ENCODE results near the gene PEBP1.
"Not testable (repeated sequence)": the region's sequence is repeated elsewhere in the genome, so short reads cannot be mapped to it uniquely, and the experiment has no call there.

Gene PEBP1

DNA sequence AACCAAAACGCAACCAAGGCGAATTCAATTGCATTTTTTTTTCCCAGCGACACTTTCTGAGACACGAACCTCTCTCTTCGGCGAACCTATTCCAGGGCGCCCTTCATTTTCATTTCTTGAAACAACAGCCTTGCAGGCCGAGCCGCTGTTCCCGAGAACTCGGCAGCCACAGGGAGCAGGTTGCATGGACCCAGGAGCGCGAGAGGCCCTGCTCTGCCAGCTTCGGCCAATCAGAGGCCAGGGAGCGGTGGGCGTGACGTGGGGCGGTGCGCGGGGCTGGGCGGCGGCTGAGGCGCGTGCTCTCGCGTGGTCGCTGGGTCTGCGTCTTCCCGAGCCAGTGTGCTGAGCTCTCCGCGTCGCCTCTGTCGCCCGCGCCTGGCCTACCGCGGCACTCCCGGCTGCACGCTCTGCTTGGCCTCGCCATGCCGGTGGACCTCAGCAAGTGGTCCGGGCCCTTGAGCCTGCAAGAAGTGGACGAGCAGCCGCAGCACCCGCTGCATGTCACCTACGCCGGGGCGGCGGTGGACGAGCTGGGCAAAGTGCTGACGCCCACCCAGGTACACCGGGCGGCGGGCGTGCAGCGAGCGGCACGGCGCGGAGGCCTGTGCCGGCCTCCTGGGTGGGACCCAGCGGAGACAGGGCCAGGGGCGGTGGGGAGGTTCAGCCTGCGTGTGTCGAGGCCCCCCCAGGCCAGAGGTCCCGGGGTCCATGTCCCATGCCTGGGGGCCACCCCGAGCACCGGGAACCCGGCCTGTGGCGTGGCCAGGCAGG is at the start of gene PEBP1:
PEBP1 (plus strand) TSS at position 337 of the 771 bp plus-strand sequence; CDS start at position 423, 86 bp downstream.
- peak; percentile 87 to 94 (median 90) for DNase-seq (ENCODE audit: low read depth in 3 of 3)

DNA sequence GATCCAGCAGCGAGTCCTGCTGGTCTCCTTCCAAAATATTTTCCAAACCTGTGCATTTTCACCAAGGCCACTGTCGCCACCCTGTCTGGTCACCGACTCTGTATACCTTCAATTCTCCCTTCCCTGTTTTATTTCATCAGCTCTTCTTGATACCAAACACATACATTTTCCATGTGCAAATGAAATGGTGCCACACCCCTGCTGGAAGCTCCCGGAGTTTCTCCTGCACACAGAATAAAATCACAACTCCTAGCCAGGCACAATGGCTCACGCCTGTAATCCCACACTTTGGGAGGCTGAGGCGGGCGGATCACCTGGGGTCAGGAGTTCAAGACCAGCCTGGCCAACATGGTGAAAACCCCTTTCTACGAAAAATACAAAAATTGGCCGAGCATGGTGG is 46.1 kb upstream of the PEBP1 start:
- DNase-seq (ENCODE audit: low read depth in 3 of 3) = no peak

DNA sequence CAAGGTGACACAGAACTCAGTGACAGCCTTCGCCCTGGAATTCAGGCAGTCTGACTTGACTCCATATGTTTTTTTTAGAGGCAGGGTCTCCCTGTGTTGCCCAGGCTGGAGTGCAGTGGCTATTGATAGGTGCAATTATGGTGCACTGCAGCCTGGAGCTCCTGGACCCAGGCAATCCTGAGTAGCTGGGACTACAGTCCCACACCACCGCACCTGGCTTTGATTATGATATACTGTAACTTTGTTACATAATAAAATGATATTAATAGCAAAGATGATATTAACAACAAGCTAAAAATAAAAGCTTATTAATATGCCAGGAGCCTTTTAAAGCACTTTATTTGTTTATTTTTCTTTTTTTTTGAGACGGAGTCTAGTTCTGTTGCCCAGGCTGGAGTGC is 41.9 kb upstream of the PEBP1 start:
- DNase-seq (ENCODE audit: low read depth in 3 of 3) = no peak

DNA sequence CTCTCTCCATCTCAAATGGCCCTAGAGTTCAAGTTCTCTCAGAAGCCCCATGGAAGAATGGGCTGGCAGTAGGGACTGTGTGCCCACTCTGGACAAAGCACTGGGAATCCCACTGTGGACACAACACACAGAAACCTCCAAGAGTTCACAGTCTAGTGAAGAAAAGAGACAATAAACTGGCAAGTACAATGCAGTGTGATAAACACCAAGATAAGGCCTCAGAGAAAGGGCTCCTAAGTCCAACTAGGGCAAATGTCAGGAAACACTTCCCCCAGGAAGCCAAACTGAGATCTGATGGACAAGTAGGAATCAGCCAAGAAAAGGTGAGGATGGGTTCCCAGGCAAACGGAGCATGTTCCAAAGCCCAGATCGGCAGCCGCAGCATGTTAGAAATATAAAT is 37.5 kb upstream of the PEBP1 start:
- no peak for DNase-seq (ENCODE audit: low read depth in 3 of 3)

DNA sequence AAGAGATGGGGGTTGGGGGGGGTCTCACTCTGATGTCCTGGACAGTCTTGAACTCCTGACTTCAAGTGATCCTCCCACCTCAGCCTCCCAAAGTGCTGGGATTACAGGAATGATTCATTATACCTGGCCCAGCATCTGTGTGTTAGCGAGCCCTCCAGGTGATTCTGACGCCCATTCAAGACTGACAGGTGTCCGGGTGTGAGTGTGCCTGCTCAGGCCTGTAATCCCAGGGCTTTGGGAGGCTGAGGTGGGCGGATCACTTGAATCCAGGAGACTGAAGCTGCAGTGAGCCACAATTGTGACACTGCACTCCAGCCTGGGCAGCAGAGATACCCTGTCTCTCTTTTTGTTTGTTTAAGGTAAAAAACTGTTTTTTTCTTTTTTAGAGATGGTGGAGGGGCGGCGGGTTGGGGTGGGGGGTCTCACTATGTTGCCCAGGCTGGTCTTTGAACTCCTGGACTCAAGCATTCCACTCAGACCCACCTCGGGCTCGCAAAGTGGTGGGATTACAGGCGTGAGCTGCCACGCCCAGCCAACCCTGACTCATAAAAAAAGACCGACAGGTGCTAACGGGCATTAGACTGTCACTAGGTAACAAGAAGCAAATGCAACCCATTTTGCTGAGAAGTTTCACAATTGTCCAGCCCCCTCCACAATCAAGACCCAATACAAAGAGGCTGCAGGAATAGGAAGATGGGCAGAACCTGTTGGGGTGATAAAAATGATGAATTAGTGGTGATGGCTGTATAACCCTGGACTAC is 36.8 kb upstream of the PEBP1 start:
- no peak for DNase-seq (ENCODE audit: low read depth in 3 of 3)

DNA sequence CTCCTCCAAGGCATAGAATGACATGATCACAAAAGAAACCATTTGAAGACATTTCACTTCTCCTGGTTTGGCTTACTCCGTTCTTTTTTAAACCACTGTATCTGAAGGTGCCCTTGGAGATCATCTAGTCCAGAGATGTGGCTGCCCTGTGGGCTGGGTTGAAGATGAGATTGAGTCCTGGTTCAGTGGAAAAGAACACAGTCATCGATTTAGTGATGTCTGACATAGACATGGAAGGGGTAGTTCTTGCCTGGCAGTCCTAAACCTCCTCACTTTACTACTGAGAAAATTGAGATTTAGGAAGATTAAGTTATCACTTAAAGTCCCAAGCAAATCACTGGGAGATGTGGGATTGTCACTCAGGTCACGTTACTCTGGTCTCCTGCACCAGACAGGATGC is 34.9 kb upstream of the PEBP1 start:
- no peak for DNase-seq (ENCODE audit: low read depth in 3 of 3)

DNA sequence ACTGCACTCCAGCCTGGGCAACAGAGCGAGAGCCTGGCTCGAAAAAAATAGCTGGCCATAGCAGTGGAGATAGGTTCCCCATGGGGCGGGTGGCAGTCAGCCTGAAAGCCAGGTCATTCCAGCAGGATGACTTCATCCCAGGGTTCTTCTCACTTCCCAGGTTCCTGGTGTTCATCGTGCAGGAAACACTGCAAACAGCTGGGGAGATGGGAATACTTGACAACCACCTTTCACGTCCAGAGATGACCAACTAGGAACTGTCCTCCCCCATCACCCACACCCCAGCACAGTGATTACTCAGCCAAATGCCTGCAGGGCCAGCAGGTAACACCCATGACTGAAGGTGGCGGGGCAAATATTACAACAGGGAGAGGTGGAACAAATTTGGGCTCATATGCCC is 33.9 kb upstream of the PEBP1 start:
- no peak for DNase-seq (ENCODE audit: low read depth in 3 of 3)

DNA sequence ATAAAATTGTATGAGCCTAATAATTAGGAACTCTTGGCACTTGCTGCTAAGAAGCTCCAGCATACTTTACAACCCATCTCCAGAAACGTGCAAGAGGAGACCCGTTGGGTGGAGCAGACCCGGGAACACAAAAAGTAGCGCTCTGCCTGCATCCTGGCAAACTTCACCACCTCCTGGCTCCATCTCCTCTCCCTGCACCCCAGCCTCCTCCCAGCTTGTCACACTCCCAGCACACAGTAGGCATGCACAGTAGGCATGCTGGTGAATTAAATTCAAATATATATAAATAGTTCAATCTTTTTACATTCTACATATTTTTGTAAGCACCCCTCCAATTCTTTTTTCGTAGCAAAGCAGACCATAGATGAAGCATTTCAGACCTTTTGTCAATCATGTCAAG is 33.3 kb upstream of the PEBP1 start:
- no peak for DNase-seq (ENCODE audit: low read depth in 3 of 3)

DNA sequence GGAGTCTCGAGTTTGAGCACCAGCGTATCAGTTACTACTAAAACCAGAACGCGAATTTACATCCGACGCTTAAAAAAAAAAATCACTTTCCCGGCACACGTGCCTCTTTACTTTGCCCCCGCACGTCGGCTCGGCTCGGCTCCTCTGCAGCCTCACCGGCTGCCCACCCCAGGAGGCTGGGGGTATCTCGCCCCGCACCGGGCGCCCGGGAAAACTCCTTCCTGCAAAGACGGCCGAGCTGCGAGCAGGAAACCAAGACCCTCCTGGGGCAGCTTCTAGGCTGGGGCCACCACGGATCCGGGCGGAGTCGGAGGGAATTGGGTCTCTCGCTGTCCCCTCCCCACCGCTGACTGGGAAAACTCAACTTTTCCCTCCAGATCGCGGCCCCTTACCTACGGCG is 32.7 kb upstream of the PEBP1 start:
- peak in 1 of 3 experiments; percentile 3 for DNase-seq (ENCODE audit: low read depth in 3 of 3)

DNA sequence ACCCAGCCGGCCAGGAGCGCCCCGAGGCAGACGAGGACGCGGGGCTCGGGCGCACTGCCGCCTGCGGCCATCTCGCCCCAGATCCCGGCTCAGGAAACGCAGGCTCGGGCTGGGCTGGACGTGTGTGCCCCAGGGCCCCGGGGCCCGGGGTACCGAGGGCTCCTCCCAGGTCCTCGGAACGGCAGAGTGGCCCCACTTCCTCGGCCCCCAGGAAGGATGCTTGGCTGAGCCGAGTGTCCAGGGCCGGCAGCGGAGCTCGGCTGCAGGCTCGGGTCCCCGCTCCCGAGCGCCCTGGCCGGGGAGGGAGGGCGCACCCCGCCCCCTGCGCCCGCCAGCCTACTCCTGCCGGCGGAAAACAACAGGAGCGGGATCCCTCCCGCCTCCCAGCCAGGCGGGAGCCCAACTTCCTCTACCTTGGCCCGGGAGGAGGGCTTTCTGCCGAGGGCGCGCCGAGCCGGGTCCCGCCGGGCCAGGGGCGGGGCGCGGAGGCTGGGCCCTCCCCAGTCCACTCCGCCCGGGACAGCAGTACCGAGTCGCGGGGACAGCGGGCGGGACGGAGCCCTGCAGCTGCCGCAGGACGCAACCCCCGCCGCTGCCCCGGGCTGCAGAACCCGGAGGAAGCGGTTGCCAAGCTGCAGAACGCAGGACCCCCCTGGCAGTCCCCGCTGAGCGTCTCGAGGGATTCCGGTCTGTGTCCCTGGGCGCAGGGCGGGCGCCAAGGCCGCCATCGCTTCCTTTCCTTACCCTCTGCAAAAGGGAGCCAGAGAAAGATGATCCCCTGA is 32.1 kb upstream of the PEBP1 start, which contains the start of gene VSIG10:
VSIG10 (minus strand) TSS at position 411 of the 782 bp plus-strand sequence; CDS start at position 71, 340 bp downstream.
- DNase-seq (ENCODE audit: low read depth in 3 of 3) = peak in 1 of 3 experiments; percentile 16

DNA sequence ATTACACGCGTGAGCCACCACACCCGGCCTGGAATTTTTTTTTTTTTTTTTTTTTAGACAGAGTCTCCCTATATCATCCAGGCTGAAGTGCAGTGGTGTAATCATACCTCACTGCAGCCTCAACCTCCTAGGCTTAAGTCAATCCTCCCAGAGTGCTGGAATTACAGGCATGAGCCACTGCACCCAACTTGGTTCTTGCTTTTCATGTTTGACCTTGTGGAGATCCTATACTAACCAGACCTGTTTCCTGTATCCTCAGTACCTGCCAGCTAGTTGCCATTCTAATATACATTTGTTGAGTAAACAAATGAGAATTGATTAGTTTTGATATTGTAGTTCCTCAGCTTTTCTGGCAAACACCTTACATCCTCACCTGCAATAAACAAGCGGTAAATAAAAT is 28.9 kb upstream of the PEBP1 start:
- no peak for DNase-seq (ENCODE audit: low read depth in 3 of 3)

DNA sequence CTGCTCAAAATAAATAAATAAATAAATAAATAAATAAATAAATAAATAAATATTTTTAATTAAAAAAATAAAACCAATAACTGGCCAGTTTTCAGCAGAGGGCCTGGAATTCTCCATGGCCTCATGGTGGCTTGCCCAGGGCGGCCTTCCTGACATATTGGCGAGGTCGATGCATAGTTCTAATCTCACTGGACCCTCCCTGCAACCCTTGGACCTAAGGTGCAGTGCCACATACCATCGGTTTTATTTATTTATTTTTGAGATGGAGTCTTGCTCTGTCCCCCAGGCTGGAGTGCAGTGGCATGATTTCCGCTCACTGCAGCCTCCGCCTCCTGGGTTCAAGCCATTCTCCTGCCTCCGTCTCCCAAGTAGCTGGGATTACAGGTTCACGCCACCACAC is 28.2 kb upstream of the PEBP1 start:
- no peak for DNase-seq (ENCODE audit: low read depth in 3 of 3)

DNA sequence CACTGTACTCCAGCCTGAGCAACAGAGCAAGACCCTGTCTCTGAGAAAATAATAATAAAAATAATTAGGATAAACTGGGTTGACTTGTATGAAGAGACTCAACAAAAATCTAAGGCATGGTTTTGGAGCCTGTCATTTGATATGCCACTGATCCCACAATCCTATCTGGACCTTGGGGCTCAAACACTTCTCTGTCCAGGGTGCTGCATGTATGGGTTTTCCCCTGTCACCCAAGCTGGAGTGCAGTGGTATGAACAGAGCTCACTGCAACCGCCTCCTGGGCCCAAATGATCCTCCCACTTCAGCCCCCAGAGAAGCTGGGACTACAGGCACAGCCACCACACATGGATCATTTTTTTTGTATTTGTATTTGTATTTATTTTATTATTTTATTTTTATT is 26.8 kb upstream of the PEBP1 start:
- no peak for DNase-seq (ENCODE audit: low read depth in 3 of 3)

DNA sequence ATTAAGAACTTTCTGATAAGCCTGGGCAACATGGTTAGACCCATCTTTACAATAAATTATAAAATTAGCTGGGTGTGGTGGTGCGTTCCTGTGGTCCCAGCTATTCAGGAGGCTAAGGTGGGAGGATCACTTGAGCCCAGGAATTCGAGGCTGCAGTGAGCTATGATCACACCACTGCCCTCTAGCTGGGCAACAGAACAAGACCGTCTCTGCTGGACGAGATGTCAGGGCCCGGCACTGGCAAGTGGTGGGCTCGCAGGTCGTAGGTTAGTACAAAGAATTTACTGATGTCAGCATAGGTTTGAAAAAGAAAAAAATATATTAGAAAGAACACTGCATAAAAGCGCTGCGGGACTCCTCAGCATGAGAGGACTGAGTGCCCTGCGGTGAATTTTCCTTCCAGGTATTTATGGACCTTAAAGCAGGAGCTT is 16.5 kb upstream of the PEBP1 start:
- DNase-seq (ENCODE audit: low read depth in 3 of 3) = no peak

DNA sequence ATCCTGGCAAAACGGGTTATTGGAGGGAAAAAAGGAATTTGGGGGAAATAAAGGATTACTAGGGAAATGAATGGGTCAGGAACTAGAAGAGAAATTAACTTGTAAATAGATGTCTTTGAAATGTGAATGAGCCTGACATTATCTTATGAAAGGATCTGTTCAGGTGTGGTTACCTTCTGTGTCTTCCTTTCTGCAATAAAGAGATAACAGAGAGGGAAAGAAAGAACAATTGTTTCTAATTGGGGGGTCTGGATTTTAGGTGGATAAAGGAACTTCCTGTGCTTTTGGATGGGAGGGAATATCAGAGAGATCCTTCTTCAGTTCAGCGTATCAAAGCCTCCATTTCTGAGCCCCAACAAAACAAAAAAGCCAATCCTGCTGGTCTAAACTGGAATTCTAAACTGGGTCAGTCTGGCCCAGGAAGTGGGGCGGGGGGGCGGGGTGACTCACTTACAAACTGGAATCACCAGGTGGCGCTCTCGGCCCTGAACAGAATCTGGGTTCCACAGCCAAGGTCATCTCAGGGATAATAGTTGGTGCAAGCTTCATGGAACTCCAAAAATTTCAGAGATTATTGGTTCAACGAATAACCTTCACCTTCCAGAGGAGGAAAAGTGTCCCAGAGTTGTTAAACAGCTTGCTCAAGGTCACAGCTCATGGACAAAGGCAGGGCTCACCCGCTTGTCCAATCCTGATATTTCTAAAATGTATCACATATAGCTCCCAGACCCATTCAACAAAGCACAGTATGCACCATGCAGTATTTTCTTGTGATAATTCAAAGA is 15.2 kb upstream of the PEBP1 start:
- DNase-seq (ENCODE audit: low read depth in 3 of 3) = peak in 2 of 3 experiments; percentile 43 to 52

DNA sequence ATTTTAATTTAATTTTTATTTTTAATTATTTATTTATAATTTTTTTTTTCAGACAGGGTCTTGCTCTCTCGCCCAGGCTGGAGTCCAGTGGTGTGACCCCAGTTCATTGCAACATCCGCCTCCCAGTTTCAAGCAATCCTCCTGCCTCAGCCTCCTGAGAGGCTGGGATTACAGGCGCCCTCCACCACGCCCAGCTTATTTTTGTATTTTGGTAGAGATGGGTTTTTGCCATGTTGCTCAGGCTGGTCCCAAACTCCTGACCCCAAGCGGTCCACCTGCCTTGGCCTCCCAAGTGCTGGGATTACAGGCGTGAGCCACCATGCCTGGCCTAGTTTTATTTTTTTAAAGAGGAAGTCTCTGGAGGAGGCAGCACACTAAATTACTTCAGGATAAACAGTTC is 13.7 kb upstream of the PEBP1 start:
- DNase-seq (ENCODE audit: low read depth in 3 of 3) = no peak

DNA sequence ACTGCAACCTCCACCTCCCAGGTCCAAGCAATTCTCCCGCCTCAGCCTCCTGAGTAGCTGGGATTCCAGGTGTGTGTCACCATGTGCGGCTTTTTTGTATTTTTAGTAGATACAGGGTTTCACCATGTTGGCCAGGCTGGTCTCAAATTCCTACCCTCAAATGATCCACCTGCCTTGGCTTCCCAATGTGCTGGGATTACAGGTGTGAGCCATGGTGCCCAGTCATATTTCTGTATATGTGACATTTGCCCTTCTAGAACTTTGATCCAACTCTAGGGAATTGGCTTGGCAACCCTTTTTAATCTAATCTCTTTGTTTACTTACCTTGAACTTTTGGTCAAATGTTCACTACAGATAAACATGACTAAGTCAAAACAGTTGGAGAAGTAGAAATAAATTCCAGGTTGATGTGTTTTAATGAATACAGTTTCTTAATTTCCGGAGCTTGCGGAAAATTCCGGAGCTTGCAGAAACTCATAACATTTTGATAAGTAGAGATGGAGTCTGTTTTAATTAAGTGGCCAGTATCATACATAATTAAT is 11.5 kb upstream of the PEBP1 start:
- no peak for DNase-seq (ENCODE audit: low read depth in 3 of 3)

DNA sequence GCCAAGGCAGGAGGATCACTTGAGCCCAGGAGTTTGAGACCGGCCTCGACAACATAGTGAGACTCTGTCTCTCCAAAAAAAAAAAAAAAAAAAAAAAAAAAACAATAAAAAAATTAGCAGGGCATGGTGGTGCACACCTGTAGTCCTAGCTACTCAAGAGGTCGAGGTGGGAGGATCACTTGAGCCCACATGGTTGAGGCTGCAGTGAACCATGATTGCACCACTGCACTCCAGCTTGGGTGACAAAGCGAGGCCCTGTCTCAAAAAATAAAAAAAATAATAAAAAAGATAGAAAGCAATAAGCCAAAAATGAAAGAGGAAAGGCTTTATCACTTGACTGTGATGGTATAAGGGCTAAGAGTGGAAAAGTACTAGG is 10.2 kb upstream of the PEBP1 start:
- DNase-seq (ENCODE audit: low read depth in 3 of 3) = no peak

DNA sequence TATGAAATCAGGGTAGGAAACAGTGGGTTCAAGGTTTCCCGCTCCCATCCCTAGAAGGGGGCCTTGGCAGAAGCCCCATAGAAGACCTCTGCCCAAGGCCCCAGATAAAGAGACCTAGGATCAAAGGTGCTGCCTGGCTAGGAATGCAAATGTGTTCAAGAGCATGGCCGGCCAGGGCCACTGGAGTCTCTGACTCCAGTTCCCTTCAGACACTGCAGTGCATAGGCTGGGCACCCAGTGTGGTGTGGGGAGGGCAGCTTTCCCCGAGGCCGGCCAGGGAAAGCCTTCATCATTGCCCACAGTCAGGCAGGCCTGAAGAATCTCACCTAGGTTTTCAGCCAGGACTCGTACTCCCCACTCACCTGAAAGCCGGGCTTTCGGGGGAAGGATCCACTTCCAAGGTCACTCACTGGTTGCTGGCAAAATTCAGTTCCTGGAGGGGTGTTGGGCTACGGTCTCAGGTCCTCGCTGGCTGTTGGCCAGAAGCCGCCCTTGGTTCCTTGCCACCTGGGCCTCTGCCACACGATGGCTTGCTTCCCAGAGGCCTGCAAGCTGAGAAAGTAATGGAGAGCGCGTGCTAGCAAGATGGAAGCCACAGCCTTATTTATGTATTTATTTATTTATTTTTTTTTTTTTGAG is 9.7 kb upstream of the PEBP1 start:
- DNase-seq (ENCODE audit: low read depth in 3 of 3) = no peak

DNA sequence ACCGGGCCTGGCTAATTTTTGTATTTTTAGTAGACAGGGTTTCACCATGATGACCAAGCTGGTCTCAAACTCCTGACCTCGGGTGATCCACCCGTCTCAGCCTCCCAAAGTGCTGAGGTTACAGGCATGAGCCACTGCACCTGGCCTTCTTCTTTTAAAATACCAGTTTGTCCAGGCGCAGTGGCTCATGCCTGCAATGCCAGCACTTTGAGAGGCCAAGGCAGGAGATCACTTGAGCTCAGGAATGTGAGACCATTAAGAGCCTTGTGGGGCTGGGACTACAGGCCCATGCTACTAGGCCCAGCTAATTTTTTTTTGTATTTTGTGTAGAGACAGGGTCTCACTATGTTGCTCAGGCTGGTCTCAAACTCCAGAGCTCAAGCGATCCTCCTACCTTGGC is 8.1 kb upstream of the PEBP1 start:
- DNase-seq (ENCODE audit: low read depth in 3 of 3) = no peak

DNA sequence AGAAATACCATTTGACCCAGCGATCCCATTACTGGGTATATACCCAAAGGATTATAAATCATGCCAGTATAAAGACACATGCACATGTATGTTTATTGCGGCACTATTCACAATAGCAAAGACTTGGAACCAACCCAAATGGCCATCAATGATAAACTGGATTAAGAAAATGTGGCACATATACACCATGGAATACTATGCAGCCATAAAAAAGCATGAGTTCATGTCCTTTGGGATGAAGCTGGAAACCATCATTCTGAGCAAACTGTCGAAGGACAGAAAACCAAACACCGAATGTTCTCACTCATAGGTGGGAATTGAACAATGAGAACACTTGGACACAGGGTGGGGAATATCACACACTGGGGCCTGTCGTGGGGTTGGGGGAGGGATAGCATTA is 6.5 kb upstream of the PEBP1 start:
- DNase-seq (ENCODE audit: low read depth in 3 of 3) = not testable (repeated sequence)
